ENCODE results near the gene KIF21B.
"Not testable (repeated sequence)": the region's sequence is repeated elsewhere in the genome, so short reads cannot be mapped to it uniquely, and the experiment has no call there.

KIF21B gene

GRCh38 chr1:200972985-200973742, 50.4 kb downstream of the KIF21B start:
- no peak for DNase-seq (ENCODE audit: low read depth in 2 of 3, low spot score in 2 of 3)

GRCh38 chr1:200971955-200972711, 51.4 kb downstream of the KIF21B start:
- DNase-seq (ENCODE audit: low read depth in 2 of 3, low spot score in 2 of 3) = peak in 2 of 3 experiments; percentile 42 to 48

- no peak for DNase-seq (ENCODE audit: low read depth in 2 of 3, low spot score in 2 of 3)
These were observed 52.0 kb downstream of the KIF21B start for GRCh38 chr1:200971428-200971903.

GRCh38 chr1:200970771-200971427, 52.6 kb downstream of the KIF21B start:
- no peak for DNase-seq (ENCODE audit: low read depth in 2 of 3, low spot score in 2 of 3)

GRCh38 chr1:200969726-200970561, 53.6 kb downstream of the KIF21B start:
- DNase-seq (ENCODE audit: low read depth in 2 of 3, low spot score in 2 of 3) = peak in 1 of 3 experiments; percentile 54

GRCh38 chr1:200968469-200969410, 54.8 kb downstream of the KIF21B start:
- no peak for DNase-seq (ENCODE audit: low read depth in 2 of 3, low spot score in 2 of 3)

GRCh38 chr1:200967693-200968468, 55.6 kb downstream of the KIF21B start:
- DNase-seq (ENCODE audit: low read depth in 2 of 3, low spot score in 2 of 3) = no peak

GRCh38 chr1:200966934-200967333, 56.6 kb downstream of the KIF21B start:
- DNase-seq (ENCODE audit: low read depth in 2 of 3, low spot score in 2 of 3) = no peak

GRCh38 chr1:200965111-200965805, 58.3 kb downstream of the KIF21B start:
- no peak for DNase-seq (ENCODE audit: low read depth in 2 of 3, low spot score in 2 of 3)

GRCh38 chr1:200963888-200964287, 59.6 kb downstream of the KIF21B start:
- not testable (repeated sequence) for DNase-seq (ENCODE audit: low read depth in 2 of 3, low spot score in 2 of 3)

- DNase-seq (ENCODE audit: low read depth in 2 of 3, low spot score in 2 of 3) = no peak
These were observed 60.4 kb downstream of the KIF21B start for GRCh38 chr1:200963076-200963475.

- DNase-seq (ENCODE audit: low read depth in 2 of 3, low spot score in 2 of 3) = no peak
These were observed 60.9 kb downstream of the KIF21B start for GRCh38 chr1:200962631-200963030.

- DNase-seq (ENCODE audit: low read depth in 2 of 3, low spot score in 2 of 3) = not testable (repeated sequence)
These were observed 61.4 kb downstream of the KIF21B start for GRCh38 chr1:200962151-200962550.

- no peak for DNase-seq (ENCODE audit: low read depth in 2 of 3, low spot score in 2 of 3)
These were observed 62.6 kb downstream of the KIF21B start for GRCh38 chr1:200960948-200961340.

- DNase-seq (ENCODE audit: low read depth in 2 of 3, low spot score in 2 of 3) = no peak
These were observed 63.1 kb downstream of the KIF21B start for GRCh38 chr1:200960236-200960947.

GRCh38 chr1:200959411-200959921, 64.0 kb downstream of the KIF21B start:
- DNase-seq (ENCODE audit: low read depth in 2 of 3, low spot score in 2 of 3) = no peak

- no peak for DNase-seq (ENCODE audit: low read depth in 2 of 3, low spot score in 2 of 3)
These were observed 64.9 kb downstream of the KIF21B start for GRCh38 chr1:200958597-200958996.
